H9 (cell line): ENCODE results near the gene MAP3K7CL. TPM values are rescaled to one million over a fixed set of nuclear protein-coding genes. Genes with fewer than 3 reads are reported as not detected.

Experiments used
- DNase-seq: peaks from one replicate; pipeline ENCODE4 v3.0.0-alpha.2; 2017
- H2AFZ ChIP-seq: one replicate; pipeline ENCODE4 v1.6.1; 2013; ENCODE audit warnings: mild to moderate bottlenecking, low read length, control low read depth, moderate library complexity
- H2AK5ac ChIP-seq: 2 replicates; pipeline ENCODE4 v1.6.1; 2013; ENCODE audit warnings: low read length, control low read depth, mixed read lengths; ENCODE audit not compliant: insufficient read length
- H2BK120ac ChIP-seq: one replicate; pipeline ENCODE4 v1.6.1; 2013; ENCODE audit warnings: low read depth, mild to moderate bottlenecking, low read length, control low read depth, inconsistent platforms; ENCODE audit not compliant: poor library complexity, severe bottlenecking
- H2BK12ac ChIP-seq: 2 replicates; pipeline ENCODE4 v1.6.1; 2013; ENCODE audit warnings: low read length, control low read depth, mixed read lengths, low read depth; ENCODE audit not compliant: insufficient read length
- H2BK15ac ChIP-seq: 2 replicates; pipeline ENCODE4 v1.6.1; 2013; ENCODE audit warnings: low read depth, low read length, control low read depth
- H2BK20ac ChIP-seq: one replicate; pipeline ENCODE4 v1.6.1; 2013; ENCODE audit warnings: low read depth, mild to moderate bottlenecking, low read length, control low read depth, inconsistent platforms; ENCODE audit not compliant: poor library complexity, severe bottlenecking
- H2BK5ac ChIP-seq: 2 replicates; pipeline ENCODE4 v1.6.1; 2013; ENCODE audit warnings: low read length, control low read depth, mixed read lengths; ENCODE audit not compliant: insufficient read length
- H3K14ac ChIP-seq: 2 replicates; pipeline ENCODE4 v1.6.1; 2013; ENCODE audit warnings: low read length, control low read depth; ENCODE audit not compliant: insufficient read depth
- H3K18ac ChIP-seq: 2 replicates; pipeline ENCODE4 v1.6.1; 2013; ENCODE audit warnings: low read depth, mild to moderate bottlenecking, mixed read lengths, low read length, control low read depth; ENCODE audit not compliant: insufficient read length
- H3K23ac ChIP-seq: 2 replicates; pipeline ENCODE4 v1.6.1; 2013; ENCODE audit warnings: low read length, control low read depth, mixed read lengths, low read depth; ENCODE audit not compliant: insufficient read length
- H3K23me2 ChIP-seq: 2 replicates; pipeline ENCODE4 v1.6.1; 2013; ENCODE audit warnings: low read depth, mild to moderate bottlenecking, mixed read lengths, low read length, control low read depth; ENCODE audit not compliant: insufficient read length, poor library complexity, severe bottlenecking
- H3K27ac ChIP-seq: 2 replicates; pipeline ENCODE4 v1.5.1; 2013; ENCODE audit warnings: low read length, control low read depth, mixed read lengths, low read depth; ENCODE audit not compliant: insufficient read length
- H3K27me3 ChIP-seq: 2 replicates; pipeline ENCODE4 v1.6.1; 2013; ENCODE audit warnings: low read length, control low read depth, inconsistent platforms; ENCODE audit not compliant: insufficient read depth
- H3K4ac ChIP-seq: 2 replicates; pipeline ENCODE4 v1.6.1; 2013; ENCODE audit warnings: low read depth, mild to moderate bottlenecking, control low read depth, inconsistent platforms, low read length, moderate library complexity
- H3K4me1 ChIP-seq: 2 replicates; pipeline ENCODE4 v1.6.1; 2013; ENCODE audit warnings: low read length, control low read depth, inconsistent platforms; ENCODE audit not compliant: insufficient read depth
- H3K4me2 ChIP-seq: 2 replicates; pipeline ENCODE4 v1.6.1; 2013; ENCODE audit warnings: low read length, control low read depth, mixed read lengths; ENCODE audit not compliant: insufficient read length, insufficient read depth
- H3K56ac ChIP-seq: 2 replicates; pipeline ENCODE4 v1.6.1; 2013; ENCODE audit warnings: low read depth, mild to moderate bottlenecking, mixed read lengths, low read length, control low read depth; ENCODE audit not compliant: insufficient read length
- H3K79me1 ChIP-seq: 2 replicates; pipeline ENCODE4 v1.6.1; 2013; ENCODE audit warnings: low read depth, mild to moderate bottlenecking, moderate library complexity, low read length, control low read depth, inconsistent platforms; ENCODE audit not compliant: insufficient read depth, poor library complexity, severe bottlenecking
- H3K79me2 ChIP-seq: 2 replicates; pipeline ENCODE4 v1.6.1; 2013; ENCODE audit warnings: low read length, control low read depth, inconsistent platforms; ENCODE audit not compliant: insufficient read depth
- H3K9ac ChIP-seq: 2 replicates; pipeline ENCODE4 v1.6.1; 2013; ENCODE audit warnings: low read length, control low read depth, mixed read lengths; ENCODE audit not compliant: insufficient read length; ENCODE audit errors: extremely low read depth
- H3K9me3 ChIP-seq: one replicate; pipeline ENCODE4 v1.6.1; 2013; ENCODE audit warnings: low read depth, low read length, inconsistent platforms; ENCODE audit not compliant: control insufficient read depth
- H3T11ph ChIP-seq: one replicate; pipeline ENCODE4 v1.6.1; 2013; ENCODE audit warnings: mild to moderate bottlenecking, low read length, control low read depth, inconsistent platforms
- H4K20me1 ChIP-seq: one replicate; pipeline ENCODE4 v1.6.1; 2013; ENCODE audit not compliant: control insufficient read depth, insufficient read length, insufficient read depth
- H4K5ac ChIP-seq: 2 replicates; pipeline ENCODE4 v1.6.1; 2013; ENCODE audit warnings: low read depth, mild to moderate bottlenecking, mixed read lengths, low read length, control low read depth; ENCODE audit not compliant: insufficient read length
- H4K8ac ChIP-seq: replicated peaks from 2 replicates; pipeline ENCODE4 v1.6.1; 2013; ENCODE audit warnings: low read length, control low read depth, mixed read lengths, low read depth; ENCODE audit not compliant: insufficient read length
- H4K91ac ChIP-seq: 2 replicates; pipeline ENCODE4 v1.6.1; 2013; ENCODE audit warnings: low read depth, mild to moderate bottlenecking, moderate library complexity, mixed read lengths, low read length, control low read depth; ENCODE audit not compliant: insufficient read length
- H3K27ac Mint-ChIP-seq, 3 experiments: 2 replicates in 2 of 3; 3 replicates in 1 of 3; pipeline ENCODE4 v1.8.0; 2020 to 2021; ENCODE audit warnings: mixed read lengths in 3 of 3, mild to moderate bottlenecking in 1 of 3, moderate library complexity in 1 of 3
- H3K27me3 Mint-ChIP-seq: 2 replicates; pipeline ENCODE4 v1.8.0; 2021; ENCODE audit warnings: low read depth, mild to moderate bottlenecking, moderate library complexity, mixed read lengths
- H3K36me3 Mint-ChIP-seq, 3 experiments: 2 replicates in 2 of 3; 3 replicates in 1 of 3; pipeline ENCODE4 v1.8.0; 2020 to 2021; ENCODE audit warnings: low read depth in 3 of 3, mixed read lengths in 3 of 3; ENCODE audit not compliant: insufficient read depth in 1 of 3
- H3K4me1 Mint-ChIP-seq, 2 experiments: 2 replicates each; pipeline ENCODE4 v1.8.0; 2020; ENCODE audit warnings: mixed read lengths in 2 of 2
- H3K4me3 Mint-ChIP-seq, 2 experiments: 2 replicates in 1 of 2; 3 replicates in 1 of 2; pipeline ENCODE4 v1.8.0; 2020 to 2021; ENCODE audit warnings: mild to moderate bottlenecking in 2 of 2, mixed read lengths in 2 of 2, moderate library complexity in 1 of 2
- H3K9me3 Mint-ChIP-seq, 2 experiments: 2 replicates in 1 of 2; 3 replicates in 1 of 2; pipeline ENCODE4 v1.8.0; 2020; ENCODE audit warnings: mild to moderate bottlenecking in 2 of 2, mixed read lengths in 2 of 2, moderate library complexity in 1 of 2
- CTCF ChIP-seq: fragments of 200-600 bp; sonication (generic); conservative IDR thresholded peaks from 3 replicates; pipeline ENCODE4 v1.8.0; 2021; ENCODE audit warnings: antibody characterized with exemption, mild to moderate bottlenecking
- WGBS: extraction: QIAGEN DNeasy Blood & Tissue Kit; methylation state at CpG from one replicate; pipeline ENCODE4 v1.1.7; 2013; ENCODE audit warnings: missing lambda C conversion rate, low lambda C conversion rate, mixed read lengths; ENCODE audit not compliant: insufficient read length; ENCODE audit errors: extremely low coverage; 5-methylcytosine and 5-hydroxymethylcytosine counted together
- total RNA-seq: library from RNA; stranded (reverse); gene quantifications from 2 replicates; pipeline ENCODE4 v1.2.1, GENCODE V29; 2021

Gene MAP3K7CL
- total RNA-seq, 1 experiment from 2014 or later, result not detected

GRCh38 chr21:29205009-29205408, 74.6 kb downstream of the MAP3K7CL start:
- H3K4me2 ChIP-seq, result no peak overlapping the region
- H3K79me1 ChIP-seq, result no peaks in the 10 kb centered on the region
- H4K91ac ChIP-seq, result no peak overlapping the region
- H3T11ph ChIP-seq, result no peak overlapping the region
- no peak for TF ChIP-seq CTCF
- no peak overlapping the region for H2BK120ac ChIP-seq
- H3K56ac ChIP-seq, result no peak overlapping the region
- Mint-ChIP-seq H3K4me1 (no peaks in the 10 kb centered on the region), H3K27ac (no peak overlapping the region), H3K9me3 (peaks cover 5 to 17% of the 10 kb centered on the region in 2 experiments; a peak in 4 of 5 replicates), H3K27me3 (no peaks in the 10 kb centered on the region), H3K4me3 (no peak overlapping the region), H3K36me3 (peaks cover 0 to 11% (median 7%) of the 10 kb centered on the region in 3 experiments; a peak in 2 of 7 replicates)
- H2BK20ac ChIP-seq, result no peak overlapping the region
- no peak overlapping the region for H2AFZ ChIP-seq
- H4K5ac ChIP-seq, result no peak overlapping the region
- H2BK12ac ChIP-seq, result no peak overlapping the region
- DNase-seq, result no peak
- no peaks in the 10 kb centered on the region for H3K79me2 ChIP-seq
- no peak overlapping the region for H2BK5ac ChIP-seq
- H3K27me3 ChIP-seq, result no peaks in the 10 kb centered on the region
- no peak overlapping the region for H2BK15ac ChIP-seq
- no peak overlapping the region for H3K18ac ChIP-seq
- H3K4ac ChIP-seq, result no peak overlapping the region
- no peaks in the 10 kb centered on the region for H3K4me1 ChIP-seq
- H3K14ac ChIP-seq, result no peak overlapping the region
- no peaks in the 10 kb centered on the region for H4K20me1 ChIP-seq
- H3K27ac ChIP-seq, result no peak overlapping the region
- H3K23me2 ChIP-seq, result no peaks in the 10 kb centered on the region
- no CpG with 5 or more reads among the region's 5 CpGs for WGBS
- H3K9me3 ChIP-seq, result no peaks in the 10 kb centered on the region
- H3K9ac ChIP-seq, result no peak overlapping the region
- no peak overlapping the region for H4K8ac ChIP-seq
- no peak overlapping the region for H2AK5ac ChIP-seq
- H3K23ac ChIP-seq, result no peak overlapping the region
